ENCODE data around the gene DCX. TPM values are rescaled to one million over a fixed set of nuclear protein-coding genes. Genes with fewer than 3 reads are reported as not detected.

DCX gene
- total RNA-seq, 1 donor from 2014 or later: 614 TPM

DNA sequence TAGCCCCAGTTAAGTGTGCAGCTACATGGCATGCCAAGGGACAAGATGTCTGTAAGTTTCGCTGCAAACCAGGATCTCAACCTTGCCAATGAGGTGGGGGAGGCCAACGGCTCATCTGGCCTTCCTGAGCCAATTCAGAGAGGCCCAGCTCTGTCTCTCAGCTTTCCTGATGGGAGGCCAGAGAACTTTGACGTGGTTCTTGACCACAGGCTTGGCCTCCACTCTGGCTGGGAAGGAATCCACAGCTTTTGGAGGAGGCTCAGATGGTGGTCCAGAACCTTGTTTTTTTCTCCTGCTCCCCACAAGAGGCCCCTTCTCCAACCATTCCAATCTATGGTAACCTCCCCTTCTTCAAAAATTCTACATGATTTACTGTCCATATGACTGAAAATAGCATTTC lies 151.5 kb downstream of the DCX start:
- H3K27me3 Mint-ChIP-seq (ENCODE audit: unreplicated experiment): no peaks in the 10 kb centered on the region
- TF ChIP-seq, protein P1, sequence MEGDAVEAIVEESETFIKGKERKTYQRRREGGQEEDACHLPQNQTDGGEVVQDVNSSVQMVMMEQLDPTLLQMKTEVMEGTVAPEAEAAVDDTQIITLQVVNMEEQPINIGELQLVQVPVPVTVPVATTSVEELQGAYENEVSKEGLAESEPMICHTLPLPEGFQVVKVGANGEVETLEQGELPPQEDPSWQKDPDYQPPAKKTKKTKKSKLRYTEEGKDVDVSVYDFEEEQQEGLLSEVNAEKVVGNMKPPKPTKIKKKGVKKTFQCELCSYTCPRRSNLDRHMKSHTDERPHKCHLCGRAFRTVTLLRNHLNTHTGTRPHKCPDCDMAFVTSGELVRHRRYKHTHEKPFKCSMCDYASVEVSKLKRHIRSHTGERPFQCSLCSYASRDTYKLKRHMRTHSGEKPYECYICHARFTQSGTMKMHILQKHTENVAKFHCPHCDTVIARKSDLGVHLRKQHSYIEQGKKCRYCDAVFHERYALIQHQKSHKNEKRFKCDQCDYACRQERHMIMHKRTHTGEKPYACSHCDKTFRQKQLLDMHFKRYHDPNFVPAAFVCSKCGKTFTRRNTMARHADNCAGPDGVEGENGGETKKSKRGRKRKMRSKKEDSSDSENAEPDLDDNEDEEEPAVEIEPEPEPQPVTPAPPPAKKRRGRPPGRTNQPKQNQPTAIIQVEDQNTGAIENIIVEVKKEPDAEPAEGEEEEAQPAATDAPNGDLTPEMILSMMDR (IDR thresholded peaks at IDR 0.05; ENCODE audit: partially characterized antibody, unreplicated experiment): no peak
- peaks cover 1% of the 10 kb centered on the region for H3K9me3 Mint-ChIP-seq (ENCODE audit: unreplicated experiment)
- no peaks in the 10 kb centered on the region for H3K4me1 Mint-ChIP-seq (ENCODE audit: low read depth, unreplicated experiment)
- no peaks in the 10 kb centered on the region for H3K36me3 Mint-ChIP-seq (ENCODE audit: unreplicated experiment)
- H3K27ac Mint-ChIP-seq (ENCODE audit: unreplicated experiment): no peak overlapping the region
- no peak for DNase-seq
- no peak overlapping the region for H3K4me3 Mint-ChIP-seq (ENCODE audit: unreplicated experiment)

GRCh38 chrX:111259559-111259958 lies 152.4 kb downstream of the DCX start:
- TF ChIP-seq, protein P1 (IDR thresholded peaks at IDR 0.05; ENCODE audit: partially characterized antibody, unreplicated experiment): no peak
- H3K27me3 Mint-ChIP-seq (ENCODE audit: unreplicated experiment): no peaks in the 10 kb centered on the region
- no peaks in the 10 kb centered on the region for H3K36me3 Mint-ChIP-seq (ENCODE audit: unreplicated experiment)
- H3K4me3 Mint-ChIP-seq (ENCODE audit: unreplicated experiment): no peak overlapping the region
- no peaks in the 10 kb centered on the region for H3K4me1 Mint-ChIP-seq (ENCODE audit: low read depth, unreplicated experiment)
- H3K27ac Mint-ChIP-seq (ENCODE audit: unreplicated experiment): no peak overlapping the region
- no peak for DNase-seq
- H3K9me3 Mint-ChIP-seq (ENCODE audit: unreplicated experiment): peaks cover 1% of the 10 kb centered on the region

DNA sequence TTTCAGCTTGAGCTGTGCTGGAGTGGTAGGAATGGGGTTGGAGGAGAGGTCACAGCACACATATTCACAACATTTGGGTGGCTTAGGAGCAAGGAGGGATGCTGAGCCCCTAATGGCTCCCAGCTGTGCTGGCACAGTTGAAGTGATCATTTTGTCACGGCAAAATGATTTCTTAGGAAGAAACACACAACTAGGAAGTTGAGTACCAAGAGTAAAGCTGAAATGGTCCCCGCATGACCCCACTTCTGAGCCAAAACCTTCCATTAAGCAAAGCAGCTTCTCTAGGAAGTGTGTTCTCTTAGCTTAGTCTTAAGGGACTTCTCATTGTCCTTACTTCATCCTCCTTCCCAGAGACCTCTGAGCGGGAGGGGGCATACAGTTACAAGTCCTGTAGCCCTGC lies 154.3 kb downstream of the DCX start:
- Mint-ChIP-seq H3K4me3 (ENCODE audit: unreplicated experiment) (no peak overlapping the region), H3K27ac (ENCODE audit: unreplicated experiment) (no peak overlapping the region), H3K4me1 (ENCODE audit: low read depth, unreplicated experiment) (no peaks in the 10 kb centered on the region), H3K27me3 (ENCODE audit: unreplicated experiment) (no peaks in the 10 kb centered on the region), H3K36me3 (ENCODE audit: unreplicated experiment) (no peaks in the 10 kb centered on the region), H3K9me3 (ENCODE audit: unreplicated experiment) (peaks cover 1% of the 10 kb centered on the region)
- TF ChIP-seq, protein P1 (IDR thresholded peaks at IDR 0.05; ENCODE audit: partially characterized antibody, unreplicated experiment): no peak
- DNase-seq: no peak

- Mint-ChIP-seq H3K36me3 (ENCODE audit: unreplicated experiment) (no peaks in the 10 kb centered on the region), H3K4me1 (ENCODE audit: low read depth, unreplicated experiment) (no peaks in the 10 kb centered on the region), H3K9me3 (ENCODE audit: unreplicated experiment) (no peaks in the 10 kb centered on the region), H3K27me3 (ENCODE audit: unreplicated experiment) (peaks cover 1% of the 10 kb centered on the region), H3K4me3 (ENCODE audit: unreplicated experiment) (no peak overlapping the region), H3K27ac (ENCODE audit: unreplicated experiment) (no peak overlapping the region)
- DNase-seq: no peak
- TF ChIP-seq, protein P1 (IDR thresholded peaks at IDR 0.05; ENCODE audit: partially characterized antibody, unreplicated experiment): no peak
These were observed 156.9 kb downstream of the DCX start for GRCh38 chrX:111254896-111255693.

- Mint-ChIP-seq H3K4me3 (ENCODE audit: unreplicated experiment) (no peak overlapping the region), H3K27me3 (ENCODE audit: unreplicated experiment) (no peaks in the 10 kb centered on the region), H3K36me3 (ENCODE audit: unreplicated experiment) (no peaks in the 10 kb centered on the region), H3K9me3 (ENCODE audit: unreplicated experiment) (no peaks in the 10 kb centered on the region), H3K27ac (ENCODE audit: unreplicated experiment) (no peak overlapping the region), H3K4me1 (ENCODE audit: low read depth, unreplicated experiment) (peaks cover 10% of the 10 kb centered on the region)
- TF ChIP-seq, protein P1 (IDR thresholded peaks at IDR 0.05; ENCODE audit: partially characterized antibody, unreplicated experiment): no peak
- DNase-seq: no peak
These were observed 167.7 kb downstream of the DCX start for GRCh38 chrX:111244235-111244750.
